GM12878 (cell line): ENCODE measurements around the gene EEPD1. TPM values are rescaled to one million over a fixed set of nuclear protein-coding genes. Genes with fewer than 3 reads are reported as not detected.

ENCODE experiments used
- ATAC-seq: fragments of 200-7000 bp; cut with Tn5 transposase; 3 replicates; pipeline ENCODE4 v1.9.1; 2020; ENCODE audit warnings: mild to moderate bottlenecking, moderate library complexity
- BruUV-seq: library from RNA; stranded (reverse); fragments of 400-500 nt; replicated peaks from 2 replicates; lab custom pipeline; 2021; lab: Mats Ljungman, UMichigan
- CTCF ChIA-PET: fragments of 300-600 bp; sonication (Branson Sonifier 250); formaldehyde crosslinking; extraction: SDS; loops from one replicate; lab custom pipeline; 2021; ENCODE audit warnings: inconsistent platforms; lab: Yijun Ruan, JAX
- POLR2A ChIA-PET: fragments of 350-600 bp; formaldehyde crosslinking; extraction: SDS; loops from one replicate; lab custom pipeline; 2021; ENCODE audit warnings: inconsistent platforms; lab: Charles Lee
- RAD21 ChIA-PET: fragments of 300-600 bp; sonication (Branson Sonifier 250); formaldehyde crosslinking; loops from one replicate; lab custom pipeline; 2023; ENCODE audit warnings: antibody characterized with exemption; ENCODE audit not compliant: unreplicated experiment; lab: Charles Lee
- SMC1A ChIA-PET: fragments of 300-600 bp; sonication (Branson Sonifier 250); formaldehyde crosslinking; loops from one replicate; lab custom pipeline; 2023; ENCODE audit not compliant: unreplicated experiment, uncharacterized antibody; lab: Charles Lee
- DNase-seq: peaks from one replicate; pipeline ENCODE4 v3.0.0-alpha.2; 2011; ENCODE audit warnings: low read depth, low spot score
- FAIRE-seq: peaks from 3 replicates; lab custom pipeline; 2011; peaks lifted over from hg19 to GRCh38; lab: Jason Lieb, UNC
- H2AFZ ChIP-seq: 2 replicates; pipeline ENCODE4 v1.6.0; 2011; ENCODE audit warnings: low read depth, low read length, control low read depth; ENCODE audit not compliant: control insufficient read depth
- H3K27ac ChIP-seq: 2 replicates; pipeline ENCODE4 v1.5.1; 2011; ENCODE audit warnings: control low read depth; ENCODE audit not compliant: control insufficient read depth, insufficient read depth
- H3K27me3 ChIP-seq, 2 experiments: replicated peaks in 1 of 2; 2 replicates each; pipeline versions ENCODE4 v1.6.0 to v1.6.1; 2011; ENCODE audit warnings: low read length in 1 of 2; ENCODE audit not compliant: control insufficient read depth in 2 of 2, insufficient read depth in 2 of 2
- H3K36me3 ChIP-seq, 2 experiments: 2 replicates each; pipeline ENCODE4 v1.5.1; 2011; ENCODE audit warnings: low read length in 1 of 2; ENCODE audit not compliant: control insufficient read depth in 2 of 2, insufficient read depth in 2 of 2
- H3K4me1 ChIP-seq: 2 replicates; pipeline ENCODE4 v1.6.1; 2011; ENCODE audit warnings: mild to moderate bottlenecking, low read length, moderate library complexity, mixed read lengths; ENCODE audit not compliant: control insufficient read depth, insufficient read depth
- H3K4me2 ChIP-seq: 2 replicates; pipeline ENCODE4 v1.6.0; 2011; ENCODE audit warnings: control low read depth; ENCODE audit not compliant: control insufficient read depth, insufficient read depth
- H3K4me3 ChIP-seq: fragments of 200-600 bp; sonication (generic); 2 replicates; pipeline ENCODE4 v1.5.1; 2016
- H3K79me2 ChIP-seq: 2 replicates; pipeline ENCODE4 v1.6.0; 2011; ENCODE audit warnings: low read length; ENCODE audit not compliant: control insufficient read depth, insufficient read depth
- H3K9ac ChIP-seq: 2 replicates; pipeline ENCODE4 v1.8.0; 2011; ENCODE audit warnings: low read length, control low read depth, mixed read lengths; ENCODE audit not compliant: control insufficient read depth, insufficient read depth
- H3K9me3 ChIP-seq: replicated peaks from 3 replicates; pipeline ENCODE4 v1.5.1; 2011; ENCODE audit warnings: mild to moderate bottlenecking, low read length; ENCODE audit not compliant: control insufficient read depth, insufficient read depth
- H4K20me1 ChIP-seq: 2 replicates; pipeline ENCODE4 v1.6.0; 2011; ENCODE audit not compliant: control insufficient read depth, insufficient read depth
- BHLHE40 ChIP-seq, 2 experiments: fragments of 450-650 bp in 1 of 2; IDR thresholded peaks; 2 replicates each; pipeline ENCODE4 v1.6.1; 2011 to 2017; ENCODE audit warnings: low read depth in 2 of 2, borderline replicate concordance in 1 of 2, improper control_type of control experiment in 1 of 2, low read length in 1 of 2, mild to moderate bottlenecking in 1 of 2
- ETV6 ChIP-seq, 2 experiments: fragments of 450-650 bp in 1 of 2; IDR thresholded peaks in 1 of 2; conservative IDR thresholded peaks in 1 of 2; 2 replicates each; pipeline ENCODE4 v1.6.1; 2014; ENCODE audit warnings: antibody characterized with exemption in 1 of 2, borderline replicate concordance in 1 of 2, low read depth in 1 of 2, mild to moderate bottlenecking in 1 of 2, moderate library complexity in 1 of 2
- FOXK2 ChIP-seq: fragments of 450-650 bp; IDR thresholded peaks from 2 replicates; pipeline ENCODE4 v1.6.1; 2017; ENCODE audit warnings: mild to moderate bottlenecking, moderate library complexity
- IRF5 ChIP-seq: fragments of 450-650 bp; IDR thresholded peaks from 2 replicates; pipeline ENCODE4 v1.6.1; 2017; ENCODE audit warnings: borderline replicate concordance
- NRF1 ChIP-seq: conservative IDR thresholded peaks from 2 replicates; pipeline ENCODE4 v1.6.1; 2011; ENCODE audit warnings: mild to moderate bottlenecking, low read depth, low read length, improper control_type of control experiment
- PAX5 ChIP-seq: IDR thresholded peaks from 2 replicates; pipeline ENCODE4 v1.6.1; 2011; ENCODE audit warnings: low read depth, low read length, borderline replicate concordance
- RELA ChIP-seq: fragments of 450-650 bp; IDR thresholded peaks from 2 replicates; pipeline ENCODE4 v1.8.0; 2014; ENCODE audit warnings: borderline replicate concordance; ENCODE audit not compliant: partially characterized antibody
- STAT3 ChIP-seq: IDR thresholded peaks from 2 replicates; pipeline ENCODE4 v1.6.1; 2011; ENCODE audit warnings: low read depth, low read length, improper control_type of control experiment
- TAF1 ChIP-seq: IDR thresholded peaks from 2 replicates; pipeline ENCODE4 v1.6.1; 2011; ENCODE audit warnings: mild to moderate bottlenecking, low read depth, low read length, borderline replicate concordance
- WRNIP1 ChIP-seq: IDR thresholded peaks from 2 replicates; pipeline ENCODE4 v1.6.1; 2011; ENCODE audit warnings: low read depth, low read length, improper control_type of control experiment, borderline replicate concordance
- ZNF207 ChIP-seq: fragments of 450-650 bp; IDR thresholded peaks from 2 replicates; pipeline ENCODE4 v1.6.1; 2014; ENCODE audit warnings: antibody characterized with exemption, mild to moderate bottlenecking, borderline replicate concordance
- WGBS: methylation state at CpG from one replicate; pipeline ENCODE4 v1.1.6; 2016; ENCODE audit warnings: low lambda C conversion rate; ENCODE audit not compliant: insufficient replicate concordance, insufficient coverage; ENCODE audit errors: missing lambda C conversion rate; 5-methylcytosine and 5-hydroxymethylcytosine counted together
- in situ Hi-C: fragments of 300-500 bp; cut with MboI; formaldehyde crosslinking; loops from 9 replicates; pipeline ENCODE4 v1.14.3; 2018; ENCODE audit warnings: mixed read lengths
- intact Hi-C: fragments of 100-400 bp; cut with micrococcal nuclease; formaldehyde crosslinking; loops from one replicate; pipeline ENCODE4 v1.14.2; 2022; ENCODE audit not compliant: unreplicated experiment
- polyA plus RNA-seq, 11 experiments: library from polyadenylated mRNA; depleted of rRNA in 4 of 11; unstranded in 6 of 11; stranded (reverse) in 5 of 11; fragments of >200 nt; fragmentation: Nextera tagmentation in 4 of 11; fragmentation: Illumina TruSeq in 1 of 11; extraction: Ambion mirVana in 4 of 11; extraction: Trizol in 1 of 11; gene quantifications; 1 replicate in 1 of 11; 2 replicates in 10 of 11; pipeline versions ENCODE4 v1.2.1 to v1.2.3, GENCODE V29; 2011 to 2016; ENCODE audit warnings: inconsistent platforms in 2 of 11, missing spikeins in 2 of 11, low read depth in 1 of 11
- total RNA-seq, 4 experiments: library from RNA; depleted of rRNA in 3 of 4; stranded (reverse); fragments of >200 nt in 3 of 4; fragmentation: Illumina TruSeq in 1 of 4; extraction: Trizol in 1 of 4; gene quantifications; 2 replicates each; pipeline versions ENCODE4 v1.2.1 to v1.2.3, GENCODE V29; 2013 to 2021
- TF ChIP-seq, protein P1 (sequence below): fragments of 450-650 bp; IDR thresholded peaks from 2 replicates; pipeline ENCODE4 v1.6.1; 2017; ENCODE audit warnings: antibody characterized with exemption, mild to moderate bottlenecking, moderate library complexity
- TF ChIP-seq, protein P2 (sequence below): IDR thresholded peaks from 2 replicates; pipeline ENCODE4 v1.6.1; 2011; ENCODE audit warnings: low read depth, mild to moderate bottlenecking, low read length, moderate library complexity, borderline replicate concordance; ENCODE audit errors: extremely low read depth
- TF ChIP-seq, protein P3 (sequence below): IDR thresholded peaks from 2 replicates; pipeline ENCODE4 v1.6.1; 2012; ENCODE audit warnings: improper control_type of control experiment, low read depth, low read length; ENCODE audit not compliant: insufficient replicate concordance

EEPD1 gene
- total and polyA plus RNA-seq, 10 of the 15 experiments (the other 5 are each of a cell fraction or from before 2014, with no cell fraction given), result 0.24 to 2.8 (median 0.86) TPM; not detected in 1

- no peaks in the 10 kb centered on the region for H4K20me1 ChIP-seq
- no peak overlapping the region for H3K4me2 ChIP-seq
- ChIA-PET CTCF (no interaction called here), RAD21 (interaction anchor here (0.6 kb wide), 1 partner anchor 59 kb away, joined by 3 read pairs; no protein-coding TSS in a partner anchor), POLR2A (no interaction called here), SMC1A (no interaction called here)
- ATAC-seq (no peak), DNase-seq (no peak), FAIRE-seq (no peak)
- H3K9ac ChIP-seq, result no peak overlapping the region
- no peaks in the 10 kb centered on the region for H3K79me2 ChIP-seq
- H3K27me3 ChIP-seq, result no peaks in the 10 kb centered on the region; a peak in 2 of 4 replicates
- no peaks in the 10 kb centered on the region for H3K4me1 ChIP-seq
- H3K36me3 ChIP-seq, result no peaks in the 10 kb centered on the region
- H3K9me3 ChIP-seq, result no peaks in the 10 kb centered on the region
- no peak overlapping the region for H3K4me3 ChIP-seq
- no peak overlapping the region for H2AFZ ChIP-seq
- 0% methylated on average over 1 of the region's 1 CpG for WGBS
- BruUV-seq, result no TSS peak
- in situ Hi-C loops, result no loop called here
- intact Hi-C loops, result no loop called here
- no peak overlapping the region for H3K27ac ChIP-seq
- TF ChIP-seq, protein P1, sequence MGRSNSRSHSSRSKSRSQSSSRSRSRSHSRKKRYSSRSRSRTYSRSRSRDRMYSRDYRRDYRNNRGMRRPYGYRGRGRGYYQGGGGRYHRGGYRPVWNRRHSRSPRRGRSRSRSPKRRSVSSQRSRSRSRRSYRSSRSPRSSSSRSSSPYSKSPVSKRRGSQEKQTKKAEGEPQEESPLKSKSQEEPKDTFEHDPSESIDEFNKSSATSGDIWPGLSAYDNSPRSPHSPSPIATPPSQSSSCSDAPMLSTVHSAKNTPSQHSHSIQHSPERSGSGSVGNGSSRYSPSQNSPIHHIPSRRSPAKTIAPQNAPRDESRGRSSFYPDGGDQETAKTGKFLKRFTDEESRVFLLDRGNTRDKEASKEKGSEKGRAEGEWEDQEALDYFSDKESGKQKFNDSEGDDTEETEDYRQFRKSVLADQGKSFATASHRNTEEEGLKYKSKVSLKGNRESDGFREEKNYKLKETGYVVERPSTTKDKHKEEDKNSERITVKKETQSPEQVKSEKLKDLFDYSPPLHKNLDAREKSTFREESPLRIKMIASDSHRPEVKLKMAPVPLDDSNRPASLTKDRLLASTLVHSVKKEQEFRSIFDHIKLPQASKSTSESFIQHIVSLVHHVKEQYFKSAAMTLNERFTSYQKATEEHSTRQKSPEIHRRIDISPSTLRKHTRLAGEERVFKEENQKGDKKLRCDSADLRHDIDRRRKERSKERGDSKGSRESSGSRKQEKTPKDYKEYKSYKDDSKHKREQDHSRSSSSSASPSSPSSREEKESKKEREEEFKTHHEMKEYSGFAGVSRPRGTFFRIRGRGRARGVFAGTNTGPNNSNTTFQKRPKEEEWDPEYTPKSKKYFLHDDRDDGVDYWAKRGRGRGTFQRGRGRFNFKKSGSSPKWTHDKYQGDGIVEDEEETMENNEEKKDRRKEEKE, result no peak
- TF ChIP-seq ETV6 (conservative IDR thresholded peaks at IDR 0.05 in 1 of 2, IDR thresholded peaks at IDR 0.05 in 1 of 2; ENCODE audit: borderline replicate concordance in 1 of 2, low read depth in 1 of 2), result no peak
- no peak for TF ChIP-seq WRNIP1
- no peak for TF ChIP-seq IRF5
- TF ChIP-seq, protein P2, sequence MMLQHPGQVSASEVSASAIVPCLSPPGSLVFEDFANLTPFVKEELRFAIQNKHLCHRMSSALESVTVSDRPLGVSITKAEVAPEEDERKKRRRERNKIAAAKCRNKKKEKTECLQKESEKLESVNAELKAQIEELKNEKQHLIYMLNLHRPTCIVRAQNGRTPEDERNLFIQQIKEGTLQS, result no peak
- TF ChIP-seq STAT3, result no peak
- no peak for TF ChIP-seq FOXK2
- no peak for TF ChIP-seq BHLHE40 (IDR thresholded peaks at IDR 0.05; ENCODE audit: borderline replicate concordance in 1 of 2, low read depth in 2 of 2, low read length in 1 of 2)
- no peak for TF ChIP-seq RELA
- no peak for TF ChIP-seq TAF1
- TF ChIP-seq NRF1, result no peak
- TF ChIP-seq, protein P3, sequence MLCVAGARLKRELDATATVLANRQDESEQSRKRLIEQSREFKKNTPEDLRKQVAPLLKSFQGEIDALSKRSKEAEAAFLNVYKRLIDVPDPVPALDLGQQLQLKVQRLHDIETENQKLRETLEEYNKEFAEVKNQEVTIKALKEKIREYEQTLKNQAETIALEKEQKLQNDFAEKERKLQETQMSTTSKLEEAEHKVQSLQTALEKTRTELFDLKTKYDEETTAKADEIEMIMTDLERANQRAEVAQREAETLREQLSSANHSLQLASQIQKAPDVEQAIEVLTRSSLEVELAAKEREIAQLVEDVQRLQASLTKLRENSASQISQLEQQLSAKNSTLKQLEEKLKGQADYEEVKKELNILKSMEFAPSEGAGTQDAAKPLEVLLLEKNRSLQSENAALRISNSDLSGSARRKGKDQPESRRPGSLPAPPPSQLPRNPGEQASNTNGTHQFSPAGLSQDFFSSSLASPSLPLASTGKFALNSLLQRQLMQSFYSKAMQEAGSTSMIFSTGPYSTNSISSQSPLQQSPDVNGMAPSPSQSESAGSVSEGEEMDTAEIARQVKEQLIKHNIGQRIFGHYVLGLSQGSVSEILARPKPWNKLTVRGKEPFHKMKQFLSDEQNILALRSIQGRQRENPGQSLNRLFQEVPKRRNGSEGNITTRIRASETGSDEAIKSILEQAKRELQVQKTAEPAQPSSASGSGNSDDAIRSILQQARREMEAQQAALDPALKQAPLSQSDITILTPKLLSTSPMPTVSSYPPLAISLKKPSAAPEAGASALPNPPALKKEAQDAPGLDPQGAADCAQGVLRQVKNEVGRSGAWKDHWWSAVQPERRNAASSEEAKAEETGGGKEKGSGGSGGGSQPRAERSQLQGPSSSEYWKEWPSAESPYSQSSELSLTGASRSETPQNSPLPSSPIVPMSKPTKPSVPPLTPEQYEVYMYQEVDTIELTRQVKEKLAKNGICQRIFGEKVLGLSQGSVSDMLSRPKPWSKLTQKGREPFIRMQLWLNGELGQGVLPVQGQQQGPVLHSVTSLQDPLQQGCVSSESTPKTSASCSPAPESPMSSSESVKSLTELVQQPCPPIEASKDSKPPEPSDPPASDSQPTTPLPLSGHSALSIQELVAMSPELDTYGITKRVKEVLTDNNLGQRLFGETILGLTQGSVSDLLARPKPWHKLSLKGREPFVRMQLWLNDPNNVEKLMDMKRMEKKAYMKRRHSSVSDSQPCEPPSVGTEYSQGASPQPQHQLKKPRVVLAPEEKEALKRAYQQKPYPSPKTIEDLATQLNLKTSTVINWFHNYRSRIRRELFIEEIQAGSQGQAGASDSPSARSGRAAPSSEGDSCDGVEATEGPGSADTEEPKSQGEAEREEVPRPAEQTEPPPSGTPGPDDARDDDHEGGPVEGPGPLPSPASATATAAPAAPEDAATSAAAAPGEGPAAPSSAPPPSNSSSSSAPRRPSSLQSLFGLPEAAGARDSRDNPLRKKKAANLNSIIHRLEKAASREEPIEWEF, result no peak
- no peak for TF ChIP-seq ZNF207
- no peak for TF ChIP-seq PAX5
Measured at GRCh38 chr7:36199329-36199728, 46.3 kb downstream of the EEPD1 start.
